ENCODE measurements around the gene PCLAF. TPM values are rescaled to one million over a fixed set of nuclear protein-coding genes. Genes with fewer than 3 reads are reported as not detected.
A peak's percentile ranks its signal among the peaks of the same experiment; 100 is the strongest.

The PCLAF gene
- total and polyA plus RNA-seq, 12 donors: 0.32 to 11.9 (median 1.6) TPM; not detected in 1

- H3K4me3 ChIP-seq: no peak overlapping the region
- TF ChIP-seq POLR2A (IDR thresholded peaks at IDR 0.05): no peak
- peak in 5 of 6 experiments; percentile 29 to 59 (median 40) for TF ChIP-seq CTCF (IDR thresholded peaks at IDR 0.05)
- no peaks in the 10 kb centered on the region for H3K9me3 ChIP-seq (replicated peaks in 1 of 3)
- intact Hi-C loops (cut with DNase I): loop anchor here in 1 of 2 donors (5.0 kb wide), 1 partner anchor 255 kb away; no protein-coding TSS in a partner anchor
- peaks cover 0 to 33% of the 10 kb centered on the region in 2 donors for H3K36me3 ChIP-seq (replicated peaks in 1 of 2)
- peaks cover 13 to 18% of the 10 kb centered on the region in 2 donors for H3K4me1 ChIP-seq (replicated peaks in 1 of 2)
- no peaks in the 10 kb centered on the region for H3K27me3 ChIP-seq
- no peak overlapping the region for H3K27ac ChIP-seq
- DNase-seq: peak in 1 of 7 donors; percentile 14
- WGBS, 4 donors: 60 to 72% (median 68%) methylated on average over 7 of the region's 7 CpGs
These were observed 45.7 kb upstream of the PCLAF start for GRCh38 chr15:64426845-64427465.

- Histone ChIP-seq H3K4me3 (no peak overlapping the region), H3K36me3 (replicated peaks in 1 of 2) (peaks cover 0 to 41% of the 10 kb centered on the region in 2 donors), H3K4me1 (replicated peaks in 1 of 2) (peaks cover 7 to 10% of the 10 kb centered on the region in 2 donors), H3K27me3 (no peaks in the 10 kb centered on the region), H3K9me3 (replicated peaks in 1 of 3) (no peaks in the 10 kb centered on the region), H3K27ac (no peak overlapping the region)
- DNase-seq: no peak
- intact Hi-C loops (cut with DNase I): loop anchor here in 1 of 2 donors (5.0 kb wide), 1 partner anchor 257 kb away; no protein-coding TSS in a partner anchor
- WGBS, 4 donors: 58 to 69% (median 63%) methylated on average over 3 of the region's 3 CpGs
- TF ChIP-seq CTCF (IDR thresholded peaks at IDR 0.05): no peak
- no peak for TF ChIP-seq POLR2A (IDR thresholded peaks at IDR 0.05)
These were observed 44.0 kb upstream of the PCLAF start for GRCh38 chr15:64425221-64425620.

- no peaks in the 10 kb centered on the region for H3K27me3 ChIP-seq
- WGBS, 4 donors: 74 to 84% (median 77%) methylated on average over 6 of the region's 6 CpGs
These were observed 42.7 kb upstream of the PCLAF start for GRCh38 chr15:64423970-64424369.

GRCh38 chr15:64422697-64423096 is 41.5 kb upstream of the PCLAF start:
- intact Hi-C loops (cut with DNase I): no loop called here
- Histone ChIP-seq H3K9me3 (replicated peaks in 1 of 3) (no peaks in the 10 kb centered on the region), H3K4me3 (no peak overlapping the region), H3K36me3 (replicated peaks in 1 of 2) (peaks cover 0 to 54% of the 10 kb centered on the region in 2 donors), H3K27me3 (no peaks in the 10 kb centered on the region), H3K4me1 (replicated peaks in 1 of 2) (no peaks in the 10 kb centered on the region), H3K27ac (no peak overlapping the region)
- DNase-seq: no peak
- 88 to 92% (median 91%) methylated on average over 2 of the region's 2 CpGs for WGBS, 4 donors
- TF ChIP-seq POLR2A (IDR thresholded peaks at IDR 0.05) (no peak), CTCF (IDR thresholded peaks at IDR 0.05) (no peak)

More at GRCh38 chr15:64423970-64424369, 42.7 kb upstream of the PCLAF start:
- intact Hi-C loops (cut with DNase I): no loop called here
- no peaks in the 10 kb centered on the region for H3K9me3 ChIP-seq (replicated peaks in 1 of 3)
- H3K36me3 ChIP-seq (replicated peaks in 1 of 2): peaks cover 0 to 43% of the 10 kb centered on the region in 2 donors
- H3K27ac ChIP-seq: no peak overlapping the region
- H3K4me1 ChIP-seq (replicated peaks in 1 of 2): no peaks in the 10 kb centered on the region
- TF ChIP-seq POLR2A (IDR thresholded peaks at IDR 0.05): no peak
- no peak for TF ChIP-seq CTCF (IDR thresholded peaks at IDR 0.05)
- no peak for DNase-seq
- no peak overlapping the region for H3K4me3 ChIP-seq
